LNCaP clone FGC (cell line): Measurements from ENCODE around the gene CCDC24.

Source experiments
- DNase-seq: peaks from one replicate; pipeline ENCODE4 v3.0.0-alpha.2; 2011; ENCODE audit warnings: low read depth
- H3K4me3 ChIP-seq: 2 replicates; pipeline ENCODE4 v1.5.1; 2011; ENCODE audit warnings: mild to moderate bottlenecking, low read depth, low read length, control low read depth
- CTCF ChIP-seq: IDR thresholded peaks from 2 replicates; pipeline ENCODE4 v1.5.1; 2012; ENCODE audit warnings: mild to moderate bottlenecking; ENCODE audit not compliant: control insufficient read depth, insufficient read depth; ENCODE audit errors: extremely low read depth

The CCDC24 gene

GRCh38 chr1:43983253-43983899, 8.0 kb upstream of the CCDC24 start:
- no peak overlapping the region for H3K4me3 ChIP-seq
- DNase-seq: no peak
- TF ChIP-seq CTCF: no peak

GRCh38 chr1:43984855-43985254, 6.5 kb upstream of the CCDC24 start:
- TF ChIP-seq CTCF: no peak
- DNase-seq: no peak
- no peak overlapping the region for H3K4me3 ChIP-seq

- TF ChIP-seq CTCF: no peak
- no peak overlapping the region for H3K4me3 ChIP-seq
- DNase-seq: no peak
Observed at GRCh38 chr1:43985984-43986595, 5.3 kb upstream of the CCDC24 start.

GRCh38 chr1:43986712-43987111, 4.7 kb upstream of the CCDC24 start:
- H3K4me3 ChIP-seq: no peak overlapping the region
- DNase-seq: no peak
- TF ChIP-seq CTCF: no peak

- TF ChIP-seq CTCF: no peak
- DNase-seq: no peak
Observed at GRCh38 chr1:43987159-43987902, 4.1 kb upstream of the CCDC24 start.

GRCh38 chr1:43990271-43991199, 864 bp upstream of the CCDC24 start:
- DNase-seq: no peak
- H3K4me3 ChIP-seq: peak overlapping the region; percentile 62
- peak; percentile 26; the same call in 1 of the 2 replicates for TF ChIP-seq CTCF

More at GRCh38 chr1:43987159-43987902, 4.1 kb upstream of the CCDC24 start:
- no peak overlapping the region for H3K4me3 ChIP-seq
